T-helper 2 cell treated with Interferon-gamma antibody and Interleukin-4, amounts not matched to agents 5 μg/mL and 100 μg/mL, for 36 hours (primary cell): ENCODE results near the gene FIZ1.
"Not testable (repeated sequence)": the region's sequence is repeated elsewhere in the genome, so short reads cannot be mapped to it uniquely, and the experiment has no call there.

Experiments used
- DNase-seq: peaks from one replicate; pipeline ENCODE4 v3.0.0; 2021; ENCODE audit warnings: low spot score
- H3K27ac Mint-ChIP-seq: one replicate; pipeline ENCODE4 v1.8.0; 2021; ENCODE audit warnings: mild to moderate bottlenecking, mixed read lengths
- H3K27me3 Mint-ChIP-seq: one replicate; pipeline ENCODE4 v1.8.0; 2021; ENCODE audit warnings: low read depth, mixed read lengths
- H3K36me3 Mint-ChIP-seq: one replicate; pipeline ENCODE4 v1.8.0; 2021; ENCODE audit warnings: low read depth, mixed read lengths
- H3K4me1 Mint-ChIP-seq: one replicate; pipeline ENCODE4 v1.8.0; 2021; ENCODE audit warnings: low read depth, mixed read lengths
- H3K4me3 Mint-ChIP-seq: one replicate; pipeline ENCODE4 v1.8.0; 2022; ENCODE audit warnings: mild to moderate bottlenecking, moderate library complexity, mixed read lengths
- H3K9me3 Mint-ChIP-seq: one replicate; pipeline ENCODE4 v1.8.0; 2021; ENCODE audit warnings: mixed read lengths

Gene FIZ1

DNA sequence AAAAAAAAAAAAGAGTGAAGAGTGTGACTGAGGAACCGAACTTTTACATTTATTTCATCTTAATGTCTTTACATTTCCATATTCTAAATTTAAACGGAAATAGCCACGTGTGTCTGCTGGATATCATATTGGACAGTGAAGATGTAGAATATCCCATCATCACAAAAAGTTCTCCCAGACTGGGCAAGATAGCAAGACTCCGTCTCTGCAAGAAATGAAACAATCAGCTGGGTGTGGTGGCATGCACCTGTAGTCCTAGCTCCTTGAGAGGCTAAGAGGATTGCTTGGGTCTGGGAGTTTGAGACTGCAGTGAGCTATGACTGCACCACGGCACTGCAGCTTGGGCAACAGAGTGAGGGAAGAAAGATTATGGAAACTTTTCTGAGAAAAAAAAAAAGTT lies 22.6 kb downstream of the FIZ1 start:
- Mint-ChIP-seq H3K27me3 (no peaks in the 10 kb centered on the region), H3K27ac (no peak overlapping the region), H3K9me3 (no peaks in the 10 kb centered on the region), H3K36me3 (peaks cover 8% of the 10 kb centered on the region), H3K4me3 (peak overlapping the region; percentile 39), H3K4me1 (peaks cover 14% of the 10 kb centered on the region)
- no peak for DNase-seq

DNA sequence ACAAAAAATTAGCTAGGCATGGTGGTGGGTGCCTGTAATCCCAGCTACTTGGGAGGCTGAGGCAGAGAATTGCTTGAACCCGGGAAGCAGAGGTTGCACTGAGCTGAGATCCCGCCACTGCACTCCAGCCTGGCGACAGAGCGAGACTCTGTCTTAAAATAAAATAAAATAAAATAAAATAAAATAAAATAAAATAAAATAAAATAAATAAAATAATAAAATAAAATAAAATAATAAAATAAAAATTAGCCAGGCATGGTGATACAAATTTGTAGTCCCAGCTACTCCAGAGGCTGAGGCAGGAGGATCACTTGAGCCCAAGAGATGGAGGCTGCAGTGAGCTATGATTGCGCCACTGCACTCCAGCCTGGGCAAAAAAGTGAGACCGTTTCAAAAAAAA lies 25.4 kb downstream of the FIZ1 start:
- not testable (repeated sequence) for H3K27me3 Mint-ChIP-seq, DNase-seq, H3K9me3 Mint-ChIP-seq, H3K4me3 Mint-ChIP-seq, H3K36me3 Mint-ChIP-seq, H3K27ac Mint-ChIP-seq, H3K4me1 Mint-ChIP-seq

DNA sequence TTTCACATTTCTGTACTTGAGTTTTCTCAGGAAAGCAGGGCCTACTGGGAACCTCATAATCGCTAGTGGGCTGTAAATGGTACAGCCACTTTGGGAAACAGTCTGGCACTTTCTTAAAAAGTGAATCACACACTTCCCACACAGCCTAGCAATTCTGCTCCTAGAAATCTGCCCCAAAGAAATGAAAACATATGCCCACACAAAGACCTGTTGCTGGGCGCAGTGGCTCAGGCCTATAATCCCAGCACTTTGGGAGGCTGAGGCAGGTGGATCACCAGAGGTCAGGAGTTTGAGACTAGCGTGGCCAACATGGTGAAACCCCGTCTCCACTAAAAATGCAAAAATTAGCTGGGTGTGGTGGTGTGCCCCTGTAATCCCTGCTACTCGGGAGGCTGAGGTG lies 29.8 kb downstream of the FIZ1 start:
- H3K9me3 Mint-ChIP-seq, H3K4me3 Mint-ChIP-seq: not testable (repeated sequence)

DNA sequence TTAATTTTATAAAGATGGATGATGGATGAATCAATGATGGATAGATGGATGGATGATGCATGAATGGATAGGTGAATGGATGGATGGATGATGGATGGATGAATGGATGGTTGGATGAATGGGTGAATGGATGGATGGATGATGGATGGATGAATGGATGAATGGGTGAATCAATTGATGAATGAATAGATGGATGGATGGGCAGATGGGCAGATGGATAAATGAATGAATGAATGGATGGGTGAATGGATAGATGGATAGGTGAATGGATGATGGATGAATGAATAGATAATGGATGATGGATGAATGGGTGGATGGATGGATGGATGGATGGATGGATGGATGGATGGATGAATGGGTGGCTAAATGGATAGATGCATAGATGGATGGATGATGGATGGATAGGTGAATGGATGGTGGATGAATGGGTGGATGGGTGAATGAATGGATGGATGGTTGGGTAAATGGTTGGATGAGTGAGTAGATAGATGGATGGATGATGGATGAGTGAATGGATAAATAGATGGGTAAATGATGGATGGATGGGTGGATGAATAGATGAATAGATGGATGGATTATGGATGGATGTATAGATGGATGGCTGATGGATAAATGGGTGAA lies 31.5 kb downstream of the FIZ1 start:
- Mint-ChIP-seq H3K9me3 (no peaks in the 10 kb centered on the region), H3K27me3 (peaks cover 2% of the 10 kb centered on the region), H3K27ac (no peak overlapping the region), H3K36me3 (no peaks in the 10 kb centered on the region), H3K4me1 (no peaks in the 10 kb centered on the region), H3K4me3 (no peak overlapping the region)
- no peak for DNase-seq

More for the DNA sequence above, 29.8 kb downstream of the FIZ1 start:
- H3K4me1 Mint-ChIP-seq, DNase-seq, H3K27ac Mint-ChIP-seq, H3K27me3 Mint-ChIP-seq, H3K36me3 Mint-ChIP-seq: not testable (repeated sequence)

DNA sequence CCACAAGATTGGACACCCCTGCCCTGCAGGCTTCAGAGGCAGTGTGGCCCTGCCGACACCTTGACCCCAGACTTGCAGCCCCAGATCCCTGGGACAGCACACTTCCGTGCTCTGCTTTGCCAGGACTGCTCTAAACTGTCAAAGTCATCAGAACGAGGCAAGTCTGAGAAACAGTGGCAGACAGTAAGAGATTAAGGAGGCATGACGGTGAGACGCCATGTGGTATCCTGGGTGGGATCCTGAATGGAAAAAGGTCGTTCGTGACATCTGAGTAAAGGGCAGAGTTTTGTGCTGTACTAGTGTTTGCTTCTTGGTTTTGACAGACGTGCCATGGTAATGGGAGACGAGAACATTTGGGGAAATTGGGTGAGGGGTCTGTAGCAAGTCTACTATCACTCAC lies 32.5 kb downstream of the FIZ1 start:
- no peaks in the 10 kb centered on the region for H3K4me1 Mint-ChIP-seq
- DNase-seq, result no peak
- H3K27ac Mint-ChIP-seq, result no peak overlapping the region
- H3K27me3 Mint-ChIP-seq, result peaks cover 2% of the 10 kb centered on the region
- no peaks in the 10 kb centered on the region for H3K36me3 Mint-ChIP-seq
- H3K4me3 Mint-ChIP-seq, result no peak overlapping the region
- no peaks in the 10 kb centered on the region for H3K9me3 Mint-ChIP-seq

DNA sequence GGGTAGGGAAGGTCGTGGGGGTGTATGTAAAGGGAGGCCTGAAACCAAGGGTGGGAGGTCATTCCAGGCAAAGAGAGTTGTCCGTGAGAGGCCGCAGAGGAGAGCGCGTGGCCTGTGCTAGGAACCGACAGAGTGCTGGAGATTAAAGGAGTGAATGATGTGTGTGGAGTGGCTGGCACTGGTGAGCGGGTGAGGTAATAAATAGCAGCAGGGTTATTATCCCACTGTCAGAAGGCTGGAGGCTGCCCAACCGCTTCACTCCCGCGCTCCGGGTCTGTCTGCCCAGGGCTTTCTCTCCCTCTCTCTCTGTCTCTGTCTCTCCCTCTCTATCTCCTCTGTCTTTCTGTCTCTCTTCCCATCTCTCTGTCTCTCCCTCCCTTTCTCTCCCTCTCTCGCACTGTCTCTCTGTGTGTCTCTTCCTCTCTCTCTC lies 36.0 kb downstream of the FIZ1 start:
- no peak for DNase-seq
- Mint-ChIP-seq H3K36me3 (no peaks in the 10 kb centered on the region), H3K4me3 (no peak overlapping the region), H3K27me3 (peaks cover 2% of the 10 kb centered on the region), H3K9me3 (no peaks in the 10 kb centered on the region), H3K27ac (no peak overlapping the region), H3K4me1 (no peaks in the 10 kb centered on the region)

DNA sequence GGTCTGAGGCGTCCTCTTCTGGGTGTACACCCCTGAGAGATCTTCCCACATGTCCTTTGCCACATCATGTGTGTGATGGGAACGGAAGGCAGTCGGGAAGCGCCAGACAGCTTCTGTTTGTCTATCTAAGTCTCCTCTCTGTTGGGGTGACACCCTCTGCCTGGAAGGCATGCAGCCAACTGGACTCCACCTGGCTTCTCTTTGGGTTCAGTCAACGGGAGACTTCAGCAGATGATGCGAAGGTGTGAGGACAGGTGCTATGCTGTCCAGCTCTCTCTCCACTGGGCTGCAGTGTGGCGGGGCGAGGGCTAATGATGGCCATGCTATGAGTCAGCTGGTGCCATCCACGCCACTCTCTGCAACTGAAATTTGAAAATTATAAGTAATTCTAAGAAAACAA lies 39.6 kb downstream of the FIZ1 start:
- Mint-ChIP-seq H3K27ac (no peak overlapping the region), H3K4me3 (no peak overlapping the region), H3K9me3 (no peaks in the 10 kb centered on the region), H3K4me1 (no peaks in the 10 kb centered on the region), H3K27me3 (no peaks in the 10 kb centered on the region), H3K36me3 (no peaks in the 10 kb centered on the region)
- no peak for DNase-seq

DNA sequence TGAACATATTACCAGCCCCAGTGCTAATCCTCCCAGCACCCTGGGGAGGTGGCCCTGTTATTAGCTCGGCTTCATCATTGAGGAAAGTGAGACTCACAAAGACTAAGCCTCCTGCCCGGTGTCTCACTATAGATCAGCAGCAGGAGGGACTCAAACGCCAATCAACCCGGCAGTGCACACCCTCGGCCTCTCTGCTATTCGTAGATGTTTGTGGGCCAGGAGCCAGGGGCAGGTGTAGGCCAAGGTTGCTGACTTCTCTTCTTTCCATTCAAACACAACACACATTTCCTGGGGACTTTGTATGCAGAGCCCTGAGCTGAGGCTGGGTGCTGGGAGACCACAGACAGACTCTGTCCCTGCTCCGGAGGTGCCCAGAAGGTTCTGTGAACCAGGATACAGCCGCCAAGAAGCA lies 44.6 kb downstream of the FIZ1 start:
- Mint-ChIP-seq H3K27ac (no peak overlapping the region), H3K27me3 (no peaks in the 10 kb centered on the region), H3K36me3 (no peaks in the 10 kb centered on the region), H3K4me3 (no peak overlapping the region), H3K9me3 (no peaks in the 10 kb centered on the region), H3K4me1 (no peaks in the 10 kb centered on the region)
- no peak for DNase-seq

DNA sequence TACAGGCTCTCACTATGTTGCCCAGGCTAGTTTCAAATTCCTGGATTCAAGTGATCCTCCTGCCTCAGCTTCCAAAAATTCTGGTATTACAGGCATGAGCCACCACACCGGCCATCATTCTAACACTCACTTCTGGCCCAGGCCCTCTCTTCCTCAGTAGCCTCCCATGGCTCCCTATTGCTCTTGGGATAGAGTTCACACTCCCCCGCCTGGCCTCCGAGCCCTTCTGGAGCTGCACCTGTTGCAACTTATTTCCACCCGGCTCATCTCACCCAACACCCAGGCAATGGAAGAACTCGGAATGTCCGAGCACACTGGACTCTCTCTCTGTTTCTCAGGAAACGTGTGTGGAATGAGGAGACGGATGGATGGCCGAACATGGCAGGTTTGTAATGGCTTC lies 45.0 kb downstream of the FIZ1 start:
- no peaks in the 10 kb centered on the region for H3K27me3 Mint-ChIP-seq
- no peak overlapping the region for H3K27ac Mint-ChIP-seq
- no peak overlapping the region for H3K4me3 Mint-ChIP-seq
- no peaks in the 10 kb centered on the region for H3K4me1 Mint-ChIP-seq
- H3K36me3 Mint-ChIP-seq, result no peaks in the 10 kb centered on the region
- DNase-seq, result no peak
- H3K9me3 Mint-ChIP-seq, result no peaks in the 10 kb centered on the region

DNA sequence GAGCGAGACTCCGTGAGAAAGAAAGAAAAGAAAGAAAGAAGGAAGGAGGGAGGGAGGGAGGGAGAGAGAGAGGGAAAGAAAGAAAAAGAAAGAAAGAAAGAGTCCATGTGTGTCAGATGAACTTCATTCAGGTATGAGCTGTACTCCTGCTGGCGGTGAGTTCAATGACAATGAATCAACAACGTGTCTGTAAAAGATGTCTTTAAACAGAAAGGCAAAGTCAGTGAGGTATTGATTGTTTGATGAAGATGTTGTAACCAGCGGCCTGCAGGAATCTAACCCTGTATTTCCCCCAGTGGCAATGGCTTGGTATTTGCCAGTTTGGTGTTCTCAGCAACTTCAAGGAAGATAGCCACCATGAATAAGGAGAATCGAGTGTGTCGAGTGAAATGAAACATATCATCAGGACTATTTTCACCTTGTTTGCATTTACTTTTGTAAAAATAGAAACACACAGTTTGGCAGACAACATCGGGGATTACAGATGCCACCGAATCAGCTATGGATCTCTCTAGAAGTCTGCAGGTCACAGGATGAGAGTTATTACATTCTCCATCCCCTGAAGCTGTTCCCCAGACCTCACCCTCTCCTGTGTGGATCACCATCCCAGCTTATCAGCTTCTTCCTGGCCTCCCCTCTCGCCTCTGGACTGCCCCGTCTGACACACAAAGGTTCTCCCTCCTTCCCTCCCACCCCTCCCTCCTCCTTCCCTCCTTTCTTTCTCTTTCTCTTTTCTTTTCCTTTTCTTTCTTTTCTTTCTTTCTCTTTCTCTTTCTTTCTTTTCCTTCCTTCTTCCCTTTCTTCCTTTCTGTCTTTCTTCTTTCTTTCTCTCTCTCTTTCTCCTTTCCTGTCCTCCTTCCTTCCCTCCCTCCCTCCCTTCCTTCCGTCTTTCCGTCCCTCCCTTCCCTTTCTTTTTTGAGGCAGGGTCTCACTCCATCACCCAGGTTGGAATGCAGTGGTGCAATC lies 45.8 kb downstream of the FIZ1 start:
- no peak overlapping the region for H3K4me3 Mint-ChIP-seq
- no peaks in the 10 kb centered on the region for H3K4me1 Mint-ChIP-seq
- H3K27ac Mint-ChIP-seq, result no peak overlapping the region
- H3K27me3 Mint-ChIP-seq, result no peaks in the 10 kb centered on the region
- H3K9me3 Mint-ChIP-seq, result no peaks in the 10 kb centered on the region
- no peak for DNase-seq
- no peaks in the 10 kb centered on the region for H3K36me3 Mint-ChIP-seq

DNA sequence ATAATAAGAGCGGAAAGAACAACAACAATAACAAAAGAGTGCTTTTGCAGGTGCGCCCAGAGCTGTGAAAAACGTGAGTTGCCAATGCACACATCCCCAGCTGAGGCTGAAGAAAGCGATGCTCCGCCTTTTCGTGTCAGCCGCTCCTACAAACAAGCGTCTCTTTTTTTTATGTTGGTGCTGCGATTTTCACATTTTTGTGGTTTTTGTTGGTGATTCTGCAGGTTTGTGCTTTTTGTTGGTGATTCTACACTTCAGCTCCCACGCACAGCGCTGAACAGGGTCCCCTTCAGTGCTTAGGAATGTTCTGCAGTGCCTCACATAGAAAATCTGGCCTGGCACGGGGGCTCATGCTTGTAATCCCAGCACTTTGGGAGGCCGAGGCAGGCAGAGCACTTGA lies 46.7 kb downstream of the FIZ1 start:
- DNase-seq, result no peak
- Mint-ChIP-seq H3K27ac (no peak overlapping the region), H3K27me3 (peaks cover 1% of the 10 kb centered on the region), H3K9me3 (no peaks in the 10 kb centered on the region), H3K4me1 (no peaks in the 10 kb centered on the region), H3K36me3 (no peaks in the 10 kb centered on the region), H3K4me3 (no peak overlapping the region)

DNA sequence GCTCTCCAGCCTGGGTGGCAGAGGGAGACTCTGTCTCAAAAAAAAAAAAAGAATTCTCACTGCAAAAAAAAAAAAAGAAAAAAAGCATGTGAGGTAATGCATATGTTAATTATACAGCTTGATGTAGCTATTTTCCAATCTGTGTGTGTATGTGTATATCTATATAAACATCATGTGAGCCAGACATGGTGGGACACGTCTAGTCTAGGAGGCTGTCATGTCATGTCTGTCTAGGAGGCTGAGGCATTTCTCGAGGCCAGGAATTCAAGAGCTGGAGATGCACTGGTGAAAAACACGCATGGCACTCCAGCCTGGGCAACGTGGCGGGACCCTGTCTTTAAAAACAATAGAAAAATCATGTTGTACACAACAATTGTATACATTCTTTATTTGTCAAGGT lies 47.1 kb downstream of the FIZ1 start:
- no peak for DNase-seq
- Mint-ChIP-seq H3K27ac (no peak overlapping the region), H3K36me3 (no peaks in the 10 kb centered on the region)

DNA sequence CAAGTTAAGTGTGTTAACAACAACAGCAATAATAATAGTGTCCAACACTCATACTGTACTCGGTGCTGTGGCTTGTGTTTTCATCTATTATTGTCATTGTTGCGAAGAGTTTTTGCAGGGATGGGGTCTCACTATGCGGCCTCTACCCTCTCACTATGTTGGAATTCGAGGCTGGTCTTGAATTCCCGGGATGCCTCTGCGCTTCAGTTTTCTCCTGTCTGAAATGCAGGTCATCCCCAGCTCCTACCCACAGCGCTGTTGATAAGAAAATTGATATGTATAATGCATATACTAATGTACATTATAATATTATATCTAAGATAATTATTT lies 49.0 kb downstream of the FIZ1 start:
- H3K36me3 Mint-ChIP-seq, result no peaks in the 10 kb centered on the region
- no peaks in the 10 kb centered on the region for H3K4me1 Mint-ChIP-seq
- no peaks in the 10 kb centered on the region for H3K9me3 Mint-ChIP-seq
- H3K4me3 Mint-ChIP-seq, result no peak overlapping the region
- no peak overlapping the region for H3K27ac Mint-ChIP-seq
- no peak for DNase-seq
- peaks cover 5% of the 10 kb centered on the region for H3K27me3 Mint-ChIP-seq

More for the DNA sequence above, 47.1 kb downstream of the FIZ1 start:
- Mint-ChIP-seq H3K27me3 (peaks cover 5% of the 10 kb centered on the region), H3K4me1 (no peaks in the 10 kb centered on the region), H3K4me3 (no peak overlapping the region), H3K9me3 (no peaks in the 10 kb centered on the region)

DNA sequence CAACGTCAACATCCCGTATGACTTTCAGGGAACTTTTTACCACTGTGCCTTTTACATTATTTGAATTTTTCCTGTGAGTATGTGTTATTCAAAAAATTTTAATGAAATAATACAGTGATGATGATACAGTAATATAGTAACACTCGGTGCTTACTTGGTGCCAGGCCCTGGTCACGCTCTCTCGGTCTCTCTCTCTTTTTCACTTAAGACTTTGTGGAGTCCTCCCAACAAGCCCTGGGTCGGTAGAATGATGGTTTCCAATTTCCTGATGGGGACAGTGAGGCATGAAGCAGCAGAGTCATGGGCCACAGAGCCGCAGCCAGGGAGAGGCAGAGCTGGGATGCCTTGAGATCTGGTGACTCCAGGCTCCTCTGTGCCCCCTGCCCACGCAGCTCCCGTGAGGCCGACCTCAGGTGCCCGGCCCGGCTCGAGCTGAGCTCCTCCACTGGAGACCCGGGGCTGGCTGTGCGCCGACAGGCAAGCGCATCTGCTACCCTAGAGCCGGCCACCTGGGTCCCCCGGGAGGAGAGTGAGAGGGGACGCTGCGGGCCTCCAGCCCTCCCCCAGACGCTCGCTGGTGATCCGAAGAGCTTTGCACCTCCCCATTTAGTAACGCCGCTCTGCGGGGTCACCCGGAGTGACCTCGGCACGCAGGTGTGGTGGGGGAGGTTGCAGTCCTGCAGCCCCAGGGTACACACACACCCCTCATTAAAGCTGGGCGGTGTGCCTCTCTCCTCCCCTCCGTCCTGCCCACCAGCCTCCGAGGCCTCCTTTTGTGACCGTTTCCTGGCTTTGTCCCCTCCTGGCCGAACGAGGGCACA lies 49.6 kb downstream of the FIZ1 start:
- Mint-ChIP-seq H3K4me3 (no peak overlapping the region), H3K4me1 (no peaks in the 10 kb centered on the region), H3K27me3 (peaks cover 5% of the 10 kb centered on the region), H3K9me3 (no peaks in the 10 kb centered on the region), H3K27ac (no peak overlapping the region), H3K36me3 (no peaks in the 10 kb centered on the region)
- no peak for DNase-seq
